Karpas-422 (cell line): ENCODE measurements around the gene CST3. TPM values are rescaled to one million over a fixed set of nuclear protein-coding genes. Genes with fewer than 3 reads are reported as not detected.

Source experiments
- DNase-seq: peaks from one replicate; pipeline ENCODE4 v3.0.0-alpha.2; 2015
- H2AFZ ChIP-seq: fragments of 200-600 bp; sonication (generic); 2 replicates; pipeline ENCODE4 v1.6.1; 2014; ENCODE audit warnings: antibody characterized with exemption, low read length, mixed read lengths
- H3K27ac ChIP-seq: fragments of 200-600 bp; sonication (generic); 2 replicates; pipeline ENCODE4 v1.5.1; 2014; ENCODE audit warnings: mild to moderate bottlenecking, low read length, moderate library complexity
- H3K27me3 ChIP-seq: fragments of 200-600 bp; sonication (generic); 2 replicates; pipeline ENCODE4 v1.6.1; 2014; ENCODE audit warnings: low read length, mixed read lengths
- H3K36me3 ChIP-seq: fragments of 200-600 bp; sonication (generic); 2 replicates; pipeline ENCODE4 v1.6.1; 2014; ENCODE audit warnings: low read length, mixed read lengths; ENCODE audit not compliant: insufficient read depth
- H3K4me1 ChIP-seq: fragments of 200-600 bp; sonication (generic); 2 replicates; pipeline ENCODE4 v1.6.1; 2014; ENCODE audit warnings: mild to moderate bottlenecking, low read length, mixed read lengths
- H3K4me2 ChIP-seq: fragments of 200-600 bp; sonication (generic); 2 replicates; pipeline ENCODE4 v1.6.1; 2014; ENCODE audit warnings: low read length, low read depth, mild to moderate bottlenecking; ENCODE audit not compliant: poor library complexity, severe bottlenecking
- H3K4me3 ChIP-seq: fragments of 200-600 bp; sonication (generic); 2 replicates; pipeline ENCODE4 v1.5.1; 2014; ENCODE audit warnings: mild to moderate bottlenecking, antibody characterized with exemption, low read length, mixed read lengths
- H3K79me2 ChIP-seq: fragments of 200-600 bp; sonication (generic); 2 replicates; pipeline ENCODE4 v1.6.1; 2014; ENCODE audit warnings: mild to moderate bottlenecking, low read length, mixed read lengths
- H3K9ac ChIP-seq: fragments of 200-600 bp; sonication (generic); 2 replicates; pipeline ENCODE4 v1.6.0; 2014; ENCODE audit warnings: low read length
- H3K9me2 ChIP-seq: fragments of 200-600 bp; sonication (generic), shearing (Covaris generic); replicated peaks from 2 replicates; pipeline ENCODE4 v1.6.0; 2014; ENCODE audit warnings: mild to moderate bottlenecking, low read length, moderate library complexity; ENCODE audit not compliant: insufficient read depth
- H3K9me3 ChIP-seq: fragments of 300-700, 200-600 bp; sonication (generic); 2 replicates; pipeline ENCODE4 v1.6.1; 2014; ENCODE audit warnings: low read length, mixed read lengths
- H4K20me1 ChIP-seq: fragments of 200-600 bp; sonication (generic); 2 replicates; pipeline ENCODE4 v1.6.1; 2014; ENCODE audit warnings: mild to moderate bottlenecking, antibody characterized with exemption, low read length, low read depth; ENCODE audit not compliant: insufficient read depth
- total RNA-seq: library from RNA; depleted of rRNA; stranded (reverse); fragments of >200 nt; shearing (Covaris generic); gene quantifications from 2 replicates; pipeline ENCODE4 v1.2.3, GENCODE V29; 2014; ENCODE audit warnings: low replicate concordance

Gene CST3
- total RNA-seq, 1 experiment from 2014 or later = not detected

- H3K9ac ChIP-seq = no peak overlapping the region
- no peaks in the 10 kb centered on the region for H3K27me3 ChIP-seq
- H3K9me2 ChIP-seq = no peaks in the 10 kb centered on the region
- H3K79me2 ChIP-seq = no peaks in the 10 kb centered on the region
- no peak overlapping the region for H3K27ac ChIP-seq
- H2AFZ ChIP-seq = no peak overlapping the region
- no peaks in the 10 kb centered on the region for H4K20me1 ChIP-seq
- no peak for DNase-seq
- no peaks in the 10 kb centered on the region for H3K36me3 ChIP-seq
- H3K4me2 ChIP-seq = no peak overlapping the region
- H3K9me3 ChIP-seq = no peaks in the 10 kb centered on the region
- no peaks in the 10 kb centered on the region for H3K4me1 ChIP-seq
- H3K4me3 ChIP-seq = no peak overlapping the region
Observed at GRCh38 chr20:23654000-23654399, 16.2 kb upstream of the CST3 start.

GRCh38 chr20:23653400-23653938 is 15.7 kb upstream of the CST3 start:
- no peaks in the 10 kb centered on the region for H3K9me2 ChIP-seq
- no peak for DNase-seq
- no peak overlapping the region for H3K9ac ChIP-seq
- no peak overlapping the region for H3K4me3 ChIP-seq
- no peaks in the 10 kb centered on the region for H3K79me2 ChIP-seq
- no peak overlapping the region for H3K27ac ChIP-seq
- H3K27me3 ChIP-seq = no peaks in the 10 kb centered on the region
- H3K4me2 ChIP-seq = no peak overlapping the region
- H2AFZ ChIP-seq = no peak overlapping the region
- H3K9me3 ChIP-seq = no peaks in the 10 kb centered on the region
- no peaks in the 10 kb centered on the region for H3K4me1 ChIP-seq
- no peaks in the 10 kb centered on the region for H4K20me1 ChIP-seq
- H3K36me3 ChIP-seq = no peaks in the 10 kb centered on the region

- Histone ChIP-seq H3K4me2 (no peak overlapping the region), H3K36me3 (no peaks in the 10 kb centered on the region), H2AFZ (no peak overlapping the region), H3K27me3 (no peaks in the 10 kb centered on the region), H3K4me3 (no peak overlapping the region), H3K4me1 (no peaks in the 10 kb centered on the region), H3K9me3 (no peaks in the 10 kb centered on the region), H3K9ac (no peak overlapping the region), H3K9me2 (no peaks in the 10 kb centered on the region), H4K20me1 (no peaks in the 10 kb centered on the region), H3K79me2 (no peaks in the 10 kb centered on the region), H3K27ac (no peak overlapping the region)
- DNase-seq = no peak
Observed at GRCh38 chr20:23652926-23653325, 15.2 kb upstream of the CST3 start.

GRCh38 chr20:23652371-23652770 is 14.6 kb upstream of the CST3 start:
- Histone ChIP-seq H3K79me2 (no peaks in the 10 kb centered on the region), H3K4me1 (no peaks in the 10 kb centered on the region), H2AFZ (no peak overlapping the region), H3K9ac (no peak overlapping the region), H3K36me3 (no peaks in the 10 kb centered on the region), H3K27me3 (no peaks in the 10 kb centered on the region), H3K4me3 (no peak overlapping the region), H3K4me2 (no peak overlapping the region), H3K9me2 (no peaks in the 10 kb centered on the region), H3K27ac (no peak overlapping the region), H4K20me1 (no peaks in the 10 kb centered on the region), H3K9me3 (no peaks in the 10 kb centered on the region)
- no peak for DNase-seq

- Histone ChIP-seq H4K20me1 (no peaks in the 10 kb centered on the region), H3K4me3 (no peak overlapping the region), H3K9me2 (no peaks in the 10 kb centered on the region), H3K4me1 (no peaks in the 10 kb centered on the region), H3K9ac (no peak overlapping the region), H3K27ac (no peak overlapping the region), H3K79me2 (no peaks in the 10 kb centered on the region), H3K4me2 (no peak overlapping the region), H2AFZ (no peak overlapping the region), H3K27me3 (no peaks in the 10 kb centered on the region), H3K9me3 (no peaks in the 10 kb centered on the region), H3K36me3 (no peaks in the 10 kb centered on the region)
- DNase-seq = no peak
Observed at GRCh38 chr20:23651117-23651516, 13.4 kb upstream of the CST3 start.

GRCh38 chr20:23649830-23650417 is 12.2 kb upstream of the CST3 start:
- no peak for DNase-seq
- no peak overlapping the region for H3K9ac ChIP-seq
- no peaks in the 10 kb centered on the region for H3K79me2 ChIP-seq
- H4K20me1 ChIP-seq = no peaks in the 10 kb centered on the region
- no peaks in the 10 kb centered on the region for H3K9me3 ChIP-seq
- H3K4me1 ChIP-seq = no peaks in the 10 kb centered on the region
- H2AFZ ChIP-seq = no peak overlapping the region
- no peak overlapping the region for H3K27ac ChIP-seq
- no peaks in the 10 kb centered on the region for H3K27me3 ChIP-seq
- H3K36me3 ChIP-seq = no peaks in the 10 kb centered on the region
- H3K9me2 ChIP-seq = no peaks in the 10 kb centered on the region
- H3K4me2 ChIP-seq = no peak overlapping the region
- H3K4me3 ChIP-seq = no peak overlapping the region

- no peak overlapping the region for H2AFZ ChIP-seq
- no peaks in the 10 kb centered on the region for H3K27me3 ChIP-seq
- H4K20me1 ChIP-seq = no peaks in the 10 kb centered on the region
- no peaks in the 10 kb centered on the region for H3K4me1 ChIP-seq
- H3K9me3 ChIP-seq = no peaks in the 10 kb centered on the region
- no peak overlapping the region for H3K4me2 ChIP-seq
- H3K4me3 ChIP-seq = no peak overlapping the region
- no peak for DNase-seq
- no peak overlapping the region for H3K27ac ChIP-seq
- H3K36me3 ChIP-seq = no peaks in the 10 kb centered on the region
- H3K9ac ChIP-seq = no peak overlapping the region
- no peaks in the 10 kb centered on the region for H3K79me2 ChIP-seq
- no peaks in the 10 kb centered on the region for H3K9me2 ChIP-seq
Observed at GRCh38 chr20:23649242-23649641, 11.5 kb upstream of the CST3 start.

GRCh38 chr20:23647346-23647745 is 9.6 kb upstream of the CST3 start:
- H3K4me3 ChIP-seq = no peak overlapping the region
- no peak overlapping the region for H3K4me2 ChIP-seq
- H3K79me2 ChIP-seq = no peaks in the 10 kb centered on the region
- H3K27me3 ChIP-seq = no peaks in the 10 kb centered on the region
- H3K36me3 ChIP-seq = no peaks in the 10 kb centered on the region
- H3K9me2 ChIP-seq = no peaks in the 10 kb centered on the region
- no peak overlapping the region for H3K27ac ChIP-seq
- H3K9me3 ChIP-seq = no peaks in the 10 kb centered on the region
- no peak overlapping the region for H2AFZ ChIP-seq
- H3K9ac ChIP-seq = no peak overlapping the region
- H3K4me1 ChIP-seq = no peaks in the 10 kb centered on the region
- no peaks in the 10 kb centered on the region for H4K20me1 ChIP-seq
- no peak for DNase-seq
